SH-SY5Y (cell line): Measurements from ENCODE around the gene KRT36.

Experiments
- GATA2 ChIP-seq: IDR thresholded peaks from 2 replicates; pipeline ENCODE4 v1.6.1; 2011; ENCODE audit warnings: mild to moderate bottlenecking, low read depth, low read length
- GATA3 ChIP-seq: IDR thresholded peaks from 2 replicates; pipeline ENCODE4 v1.6.1; 2011; ENCODE audit warnings: low read depth, mild to moderate bottlenecking, low read length, moderate library complexity

GRCh38 chr17:41530062-41531048 lies 40.6 kb upstream of the KRT36 start:
- TF ChIP-seq GATA2, result peak; percentile 100
- TF ChIP-seq GATA3, result peak; percentile 100
